WTC11 (cell line): ENCODE results near the gene ZNG1A. TPM values are rescaled to one million over a fixed set of nuclear protein-coding genes. Genes with fewer than 3 reads are reported as not detected.
"Not testable (repeated sequence)": the region's sequence is repeated elsewhere in the genome, so short reads cannot be mapped to it uniquely, and the experiment has no call there.

Source experiments
- ATAC-seq: fragments of 200-7000 bp; cut with Tn5 transposase; 2 replicates; pipeline ENCODE4 v1.10.0; 2021; ENCODE audit warnings: mild to moderate bottlenecking, moderate library complexity
- CTCF ChIA-PET: fragments of 300-600 bp; sonication (Branson Sonifier 250); formaldehyde crosslinking; loops from one replicate; lab custom pipeline; 2021; ENCODE audit warnings: antibody characterized with exemption; lab: Charles Lee
- POLR2A ChIA-PET: fragments of 350-600 bp; sonication (Branson Sonifier 250); formaldehyde crosslinking; loops from one replicate; lab custom pipeline; 2021; ENCODE audit warnings: antibody characterized with exemption; lab: Charles Lee
- DNase-seq: peaks from one replicate; pipeline ENCODE4 v3.0.0; 2021; ENCODE audit warnings: low spot score
- H3K27ac Mint-ChIP-seq: 2 replicates; pipeline ENCODE4 v1.8.0; 2021; ENCODE audit warnings: mixed read lengths
- H3K27me3 Mint-ChIP-seq: 2 replicates; pipeline ENCODE4 v1.8.0; 2021; ENCODE audit warnings: low read depth, mild to moderate bottlenecking, moderate library complexity, mixed read lengths
- H3K36me3 Mint-ChIP-seq: 2 replicates; pipeline ENCODE4 v1.8.0; 2021; ENCODE audit warnings: mixed read lengths
- H3K4me1 Mint-ChIP-seq: 2 replicates; pipeline ENCODE4 v1.8.0; 2022; ENCODE audit warnings: mixed read lengths
- H3K4me3 Mint-ChIP-seq: 2 replicates; pipeline ENCODE4 v1.8.0; 2021; ENCODE audit warnings: mild to moderate bottlenecking, moderate library complexity, mixed read lengths
- H3K9me3 Mint-ChIP-seq: 2 replicates; pipeline ENCODE4 v1.8.0; 2021; ENCODE audit warnings: mixed read lengths
- total RNA-seq: library from RNA; stranded (reverse); gene quantifications from 3 replicates; pipeline ENCODE4 v1.2.3, GENCODE V29; 2021

The ZNG1A gene
- total RNA-seq, 1 experiment from 2014 or later = 44.4 TPM

DNA sequence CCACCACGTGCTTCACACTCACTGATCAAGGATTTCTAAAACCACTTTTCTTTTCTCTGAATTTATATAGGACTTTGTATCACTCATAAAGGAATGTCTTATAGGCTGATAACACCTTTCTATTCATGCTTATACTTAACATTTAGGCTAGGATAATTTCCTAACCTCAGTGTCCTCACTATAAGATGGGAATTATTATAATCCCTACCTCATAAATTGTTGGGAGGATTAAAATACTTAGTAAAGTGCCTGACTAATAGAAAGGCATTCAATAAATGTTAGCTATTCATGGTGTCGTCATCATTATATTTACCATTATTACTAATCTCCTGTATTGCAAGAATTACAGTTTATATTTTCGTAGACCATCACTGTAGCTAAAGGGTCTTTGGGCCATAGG is 102.5 kb downstream of the ZNG1A start:
- peaks cover 50% of the 10 kb centered on the region for H3K27me3 Mint-ChIP-seq
- ATAC-seq, H3K9me3 Mint-ChIP-seq, H3K4me3 Mint-ChIP-seq, H3K27ac Mint-ChIP-seq, H3K4me1 Mint-ChIP-seq, DNase-seq, H3K36me3 Mint-ChIP-seq, POLR2A ChIA-PET: not testable (repeated sequence)
- CTCF ChIA-PET = interaction anchor here (0.6 kb wide), 1 partner anchor 814 kb away, joined by 3 read pairs; no protein-coding TSS in a partner anchor

DNA sequence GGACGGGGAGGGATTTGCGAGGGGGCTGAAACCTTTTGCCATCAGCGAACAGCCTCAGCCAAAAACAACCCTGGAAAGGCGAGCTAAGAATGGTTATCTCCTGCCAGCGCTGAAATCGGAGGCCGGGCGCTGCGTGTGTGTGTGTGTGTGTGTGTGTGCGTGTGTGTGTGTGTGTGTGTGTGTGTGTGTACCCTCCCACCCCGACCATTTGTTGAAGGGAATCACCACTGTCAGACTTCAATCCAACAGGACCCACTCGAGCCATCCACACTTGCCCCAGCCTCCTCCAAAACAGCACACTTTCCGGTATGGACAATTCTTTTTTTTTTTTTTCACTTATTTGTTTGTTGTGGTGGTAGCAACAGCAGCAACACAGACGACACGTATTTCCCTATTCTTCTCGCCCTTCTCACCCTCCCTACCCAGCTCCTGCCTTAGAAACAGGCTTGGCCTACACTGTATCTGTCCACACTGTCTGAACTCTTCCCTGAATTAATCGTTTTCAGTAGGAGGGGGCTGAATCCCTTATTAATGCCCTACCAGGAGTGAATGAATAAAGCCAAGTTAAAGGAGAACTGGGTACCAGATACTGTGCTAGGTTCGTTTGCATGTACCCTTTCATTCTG is 104.8 kb downstream of the ZNG1A start:
- DNase-seq, POLR2A ChIA-PET, ATAC-seq, H3K9me3 Mint-ChIP-seq, H3K4me1 Mint-ChIP-seq, H3K36me3 Mint-ChIP-seq, CTCF ChIA-PET, H3K27ac Mint-ChIP-seq: not testable (repeated sequence)
- Mint-ChIP-seq H3K4me3 (peak overlapping the region; percentile 65), H3K27me3 (peaks cover 51% of the 10 kb centered on the region)

DNA sequence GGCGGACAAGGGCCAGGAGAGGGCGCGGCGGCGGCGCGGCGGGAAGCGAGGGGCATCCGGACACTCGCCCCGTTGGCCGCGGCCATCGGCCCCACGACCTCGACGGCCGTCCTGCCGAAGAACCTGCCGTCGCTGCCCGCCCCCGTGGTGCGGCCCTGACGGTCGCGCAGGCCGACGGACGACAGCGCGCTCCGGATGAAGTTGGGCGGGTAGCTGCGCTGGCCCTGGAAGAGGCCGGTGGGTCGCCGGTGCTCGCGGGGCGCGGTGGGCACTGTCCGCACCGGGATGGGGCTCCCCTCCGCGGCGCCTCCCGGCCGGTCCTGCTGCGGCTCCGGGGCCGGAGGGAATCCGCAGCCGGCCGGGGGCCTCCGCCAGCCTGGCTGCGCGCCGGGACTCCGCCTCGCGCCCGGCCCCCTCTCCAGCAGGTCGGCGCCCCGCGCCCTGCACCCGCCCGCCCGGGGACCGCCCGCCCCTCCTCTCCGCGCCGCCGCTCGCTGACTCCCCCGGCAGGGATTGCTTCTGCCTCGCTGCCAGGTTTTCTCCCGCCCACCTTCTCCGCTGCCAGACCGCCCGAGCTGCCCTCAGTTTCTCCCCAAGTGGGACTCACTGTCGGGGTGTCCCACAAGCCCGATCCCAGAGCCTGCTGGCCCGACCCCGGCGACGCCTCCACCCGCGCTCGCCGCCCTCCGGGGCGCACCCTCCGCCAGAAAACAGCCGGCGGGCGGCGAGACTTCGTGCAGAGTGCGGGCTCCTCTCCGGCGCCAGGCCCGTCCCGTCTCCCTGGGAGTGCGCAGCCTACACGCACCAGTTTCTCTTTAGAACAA is 105.6 kb downstream of the ZNG1A start:
- POLR2A ChIA-PET, H3K4me1 Mint-ChIP-seq, H3K9me3 Mint-ChIP-seq, H3K27ac Mint-ChIP-seq, H3K36me3 Mint-ChIP-seq: not testable (repeated sequence)
- CTCF ChIA-PET = interaction anchor here (1.1 kb wide), 1 partner anchor 36 kb away, joined by 3 read pairs; no protein-coding TSS in a partner anchor
- peak; percentile 39 for DNase-seq
- peaks cover 51% of the 10 kb centered on the region for H3K27me3 Mint-ChIP-seq
- ATAC-seq = peak; percentile 72
- H3K4me3 Mint-ChIP-seq = peak overlapping the region; percentile 65

Other genes with a start within 250 kb of the ZNG1A start
- 16.1 to 18.5 TPM (median 17.1 TPM) in 3 replicates for gene WASHC1, start 149.6 kb downstream of the ZNG1A start, total RNA-seq
- gene FOXD4, start 60.6 kb downstream of the ZNG1A start, total RNA-seq = 0.13 to 0.25 TPM (median 0.21 TPM) in 3 replicates
- gene DOCK8, start 35.8 kb upstream of the ZNG1A start, total RNA-seq = 2.6 to 3.2 TPM (median 2.7 TPM) in 3 replicates